PFSK-1 (cell line): ENCODE measurements around the gene ULK4.

Experiments
- FOXP2 ChIP-seq: optimal IDR thresholded peaks from 2 replicates; pipeline ENCODE3; 2011; ENCODE audit warnings: borderline replicate concordance, control low read depth, inconsistent platforms; ENCODE audit not compliant: insufficient read depth; ENCODE audit errors: extremely low read length, extremely low read depth
- POLR2AphosphoS5 ChIP-seq: IDR thresholded peaks from 2 replicates; pipeline ENCODE4 v1.6.1; 2012; ENCODE audit warnings: low read depth, mild to moderate bottlenecking, control low read depth, low read length, moderate library complexity
- REST ChIP-seq, 2 experiments: IDR thresholded peaks; 2 replicates each; pipeline versions ENCODE4 v1.6.1 to v1.8.0; 2011 to 2012; ENCODE audit warnings: low read depth in 2 of 2, low read length in 2 of 2, control low read depth in 1 of 2, inconsistent platforms in 1 of 2, mild to moderate bottlenecking in 1 of 2, moderate library complexity in 1 of 2; ENCODE audit not compliant: insufficient read depth in 1 of 2
- SIN3A ChIP-seq: IDR thresholded peaks from 2 replicates; pipeline ENCODE4 v1.6.1; 2012; ENCODE audit warnings: mild to moderate bottlenecking, low read length, moderate library complexity, borderline replicate concordance; ENCODE audit not compliant: insufficient read depth
- TAF1 ChIP-seq: IDR thresholded peaks from 2 replicates; pipeline ENCODE4 v1.6.1; 2012; ENCODE audit warnings: low read length, control low read depth, borderline replicate concordance; ENCODE audit not compliant: insufficient read depth

GRCh38 chr3:41478278-41478677 lies 483.6 kb downstream of the ULK4 start:
- TF ChIP-seq REST (IDR thresholded peaks at IDR 0.05; ENCODE audit: insufficient read depth in 1 of 2, low read depth in 2 of 2, low read length in 2 of 2): no peak
- TF ChIP-seq FOXP2: no peak
- TF ChIP-seq TAF1: no peak
- no peak for TF ChIP-seq POLR2AphosphoS5
- TF ChIP-seq SIN3A: no peak
